Activated naive CD4-positive, alpha-beta T cell treated with anti-CD3 and anti-CD28 coated beads, Interleukin-2, amount 10 ng/mL, durations not matched to agents 7 days and 5 days (primary cell): ENCODE results near the gene HCST.

Experiments
- CTCF ChIA-PET: fragments of 350-600 bp; sonication (Branson Sonifier 250); formaldehyde crosslinking; loops from one replicate; lab custom pipeline; 2021; ENCODE audit warnings: antibody characterized with exemption; lab: Charles Lee
- DNase-seq: peaks from one replicate; pipeline ENCODE4 v3.0.0-alpha.2; 2020
- H3K27ac Mint-ChIP-seq: one replicate; pipeline ENCODE4 v1.8.0; 2021; ENCODE audit warnings: mild to moderate bottlenecking, moderate library complexity, mixed read lengths
- H3K27me3 Mint-ChIP-seq: one replicate; pipeline ENCODE4 v1.8.0; 2021; ENCODE audit warnings: mild to moderate bottlenecking, mixed read lengths
- H3K36me3 Mint-ChIP-seq: one replicate; pipeline ENCODE4 v1.8.0; 2021; ENCODE audit warnings: mixed read lengths
- H3K4me1 Mint-ChIP-seq: one replicate; pipeline ENCODE4 v1.8.0; 2021; ENCODE audit warnings: mixed read lengths
- H3K4me3 Mint-ChIP-seq: one replicate; pipeline ENCODE4 v1.8.0; 2021; ENCODE audit warnings: mild to moderate bottlenecking, moderate library complexity, mixed read lengths
- H3K9me3 Mint-ChIP-seq: one replicate; pipeline ENCODE4 v1.8.0; 2021; ENCODE audit warnings: mixed read lengths

HCST gene

DNA sequence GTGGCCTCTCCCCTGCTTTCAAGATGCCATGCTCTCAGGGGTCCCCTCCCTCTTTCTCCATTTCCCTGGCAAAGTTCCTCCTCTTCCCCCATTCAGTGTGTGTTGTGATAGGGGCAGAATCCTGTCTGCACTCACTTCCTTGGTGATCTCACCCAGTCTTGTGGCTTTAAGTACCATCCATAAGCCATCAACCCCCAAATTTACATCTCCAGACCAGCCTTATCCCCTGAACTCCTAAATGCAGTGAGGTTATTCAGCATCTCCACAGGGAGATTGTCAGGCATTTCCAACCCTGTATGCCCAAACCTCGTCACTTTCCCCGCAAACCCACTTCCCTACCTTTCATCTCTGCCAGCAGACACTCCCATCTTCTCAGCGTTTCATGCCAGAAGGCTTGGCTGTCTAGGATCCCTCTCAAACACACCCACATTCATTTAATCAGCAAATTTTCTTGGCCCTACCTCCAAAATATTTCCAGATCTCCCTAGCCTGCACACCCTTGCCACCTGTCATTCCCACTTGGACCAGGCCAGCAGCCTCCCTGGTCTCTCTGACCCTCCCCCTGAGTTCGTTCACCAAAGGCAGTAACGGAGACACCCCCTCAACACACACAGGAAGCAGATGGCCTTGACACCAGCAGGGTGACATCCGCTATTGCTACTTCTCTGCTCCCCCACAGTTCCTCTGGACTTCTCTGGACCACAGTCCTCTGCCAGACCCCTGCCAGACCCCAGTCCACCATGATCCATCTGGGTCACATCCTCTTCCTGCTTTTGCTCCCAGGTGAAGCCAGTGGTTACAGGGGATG lies at the start of gene HCST:
HCST (plus strand) TSS at position 676 of the 808 bp plus-strand sequence; CDS start at position 741, 65 bp downstream.
- CTCF ChIA-PET, result no interaction called here
- peak within 1 kb of the TSS; percentile 84 for H3K4me3 Mint-ChIP-seq
- peak; percentile 70 for DNase-seq
- peaks cover 2% of the 10 kb centered on the region for H3K27me3 Mint-ChIP-seq
- H3K27ac Mint-ChIP-seq, result peak within 1 kb of the TSS; percentile 98
- H3K36me3 Mint-ChIP-seq, result peaks cover 34% of the 10 kb centered on the region
- peaks cover 55% of the 10 kb centered on the region for H3K4me1 Mint-ChIP-seq
- no peaks in the 10 kb centered on the region for H3K9me3 Mint-ChIP-seq

GRCh38 chr19:35853038-35853756 lies 49.1 kb upstream of the HCST start:
- CTCF ChIA-PET, result interaction anchor here (0.6 kb wide), 1 partner anchor 45 kb away, joined by 4 read pairs; no protein-coding TSS in a partner anchor
- Mint-ChIP-seq H3K27me3 (peaks cover 96% of the 10 kb centered on the region), H3K9me3 (no peaks in the 10 kb centered on the region), H3K4me3 (no peak overlapping the region), H3K4me1 (peaks cover 10% of the 10 kb centered on the region), H3K27ac (no peak overlapping the region), H3K36me3 (no peaks in the 10 kb centered on the region)
- DNase-seq, result no peak

- H3K36me3 Mint-ChIP-seq, result no peaks in the 10 kb centered on the region
- CTCF ChIA-PET, result interaction anchor here (1.3 kb wide), 1 partner anchor 83 kb away, joined by 3 read pairs; no protein-coding TSS in a partner anchor
- no peaks in the 10 kb centered on the region for H3K9me3 Mint-ChIP-seq
- peaks cover 11% of the 10 kb centered on the region for H3K4me1 Mint-ChIP-seq
- H3K27ac Mint-ChIP-seq, result no peak within 1 kb of the TSS
- H3K27me3 Mint-ChIP-seq, result peaks cover 97% of the 10 kb centered on the region
- peak within 1 kb of the TSS; percentile 69 for H3K4me3 Mint-ChIP-seq
- DNase-seq, result peak; percentile 61
These were observed 45.7 kb upstream of the HCST start, which contains the start of gene KIRREL2 for GRCh38 chr19:35856546-35857149. KIRREL2 (plus strand) TSS chr19:35856911; CDS start chr19:35857120, 209 bp downstream.

- no peaks in the 10 kb centered on the region for H3K36me3 Mint-ChIP-seq
- H3K4me1 Mint-ChIP-seq, result peaks cover 11% of the 10 kb centered on the region
- H3K27me3 Mint-ChIP-seq, result peaks cover 96% of the 10 kb centered on the region
- no peak overlapping the region for H3K27ac Mint-ChIP-seq
- CTCF ChIA-PET, result no interaction called here
- no peak overlapping the region for H3K4me3 Mint-ChIP-seq
- DNase-seq, result no peak
- H3K9me3 Mint-ChIP-seq, result no peaks in the 10 kb centered on the region
These were observed 44.0 kb upstream of the HCST start for GRCh38 chr19:35858311-35858710.

GRCh38 chr19:35859414-35859813 lies 42.9 kb upstream of the HCST start:
- DNase-seq, result no peak
- H3K4me1 Mint-ChIP-seq, result peaks cover 11% of the 10 kb centered on the region
- H3K27me3 Mint-ChIP-seq, result peaks cover 97% of the 10 kb centered on the region
- CTCF ChIA-PET, result no interaction called here
- no peaks in the 10 kb centered on the region for H3K36me3 Mint-ChIP-seq
- no peak overlapping the region for H3K27ac Mint-ChIP-seq
- no peaks in the 10 kb centered on the region for H3K9me3 Mint-ChIP-seq
- no peak overlapping the region for H3K4me3 Mint-ChIP-seq

- Mint-ChIP-seq H3K27me3 (peaks cover 94% of the 10 kb centered on the region), H3K36me3 (no peaks in the 10 kb centered on the region), H3K9me3 (no peaks in the 10 kb centered on the region), H3K4me3 (no peak overlapping the region), H3K27ac (no peak overlapping the region), H3K4me1 (peaks cover 11% of the 10 kb centered on the region)
- DNase-seq, result no peak
- CTCF ChIA-PET, result no interaction called here
These were observed 41.9 kb upstream of the HCST start for GRCh38 chr19:35860436-35860817.

- peaks cover 9% of the 10 kb centered on the region for H3K4me1 Mint-ChIP-seq
- H3K4me3 Mint-ChIP-seq, result no peak overlapping the region
- H3K27ac Mint-ChIP-seq, result no peak overlapping the region
- no peak for DNase-seq
- H3K27me3 Mint-ChIP-seq, result peaks cover 94% of the 10 kb centered on the region
- H3K9me3 Mint-ChIP-seq, result no peaks in the 10 kb centered on the region
- no peaks in the 10 kb centered on the region for H3K36me3 Mint-ChIP-seq
- CTCF ChIA-PET, result no interaction called here
These were observed 41.3 kb upstream of the HCST start for GRCh38 chr19:35860818-35861639.

- Mint-ChIP-seq H3K9me3 (no peaks in the 10 kb centered on the region), H3K27ac (no peak overlapping the region), H3K36me3 (no peaks in the 10 kb centered on the region), H3K27me3 (peaks cover 94% of the 10 kb centered on the region), H3K4me1 (peaks cover 9% of the 10 kb centered on the region), H3K4me3 (no peak overlapping the region)
- no peak for DNase-seq
- CTCF ChIA-PET, result no interaction called here
These were observed 40.6 kb upstream of the HCST start for GRCh38 chr19:35861640-35862160.

- Mint-ChIP-seq H3K36me3 (no peaks in the 10 kb centered on the region), H3K4me1 (peaks cover 3% of the 10 kb centered on the region), H3K4me3 (no peak overlapping the region), H3K27me3 (peaks cover 94% of the 10 kb centered on the region), H3K27ac (no peak overlapping the region), H3K9me3 (no peaks in the 10 kb centered on the region)
- DNase-seq, result no peak
- CTCF ChIA-PET, result no interaction called here
These were observed 39.8 kb upstream of the HCST start for GRCh38 chr19:35862528-35862927.

DNA sequence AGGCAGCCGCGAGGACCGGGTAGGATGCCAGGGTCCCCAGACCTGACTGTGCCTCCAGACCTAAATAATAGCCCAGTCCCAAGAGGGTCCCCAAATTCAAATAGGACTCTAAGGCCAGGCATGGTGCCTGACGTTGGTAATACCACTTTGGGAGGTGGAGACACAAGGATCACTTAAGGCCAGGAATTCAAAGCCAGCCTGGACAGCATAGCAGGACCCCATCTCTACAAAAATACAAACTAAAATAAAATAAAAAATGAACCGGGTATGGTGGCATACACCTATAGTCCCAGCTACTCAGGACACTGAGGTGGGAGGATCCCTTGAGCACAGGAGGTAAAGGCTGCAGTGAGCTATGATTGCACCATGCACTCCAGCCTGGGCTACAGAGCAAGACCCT lies 39.3 kb upstream of the HCST start:
- H3K4me3 Mint-ChIP-seq, result no peak overlapping the region
- no peak overlapping the region for H3K27ac Mint-ChIP-seq
- H3K9me3 Mint-ChIP-seq, result no peaks in the 10 kb centered on the region
- peaks cover 2% of the 10 kb centered on the region for H3K4me1 Mint-ChIP-seq
- CTCF ChIA-PET, result no interaction called here
- no peaks in the 10 kb centered on the region for H3K36me3 Mint-ChIP-seq
- DNase-seq, result no peak
- peaks cover 94% of the 10 kb centered on the region for H3K27me3 Mint-ChIP-seq

GRCh38 chr19:35868172-35868822 lies 34.0 kb upstream of the HCST start, which contains the start of gene APLP1:
APLP1 (plus strand) TSS chr19:35868574; CDS start chr19:35868637, 63 bp downstream.
- peak; percentile 79 for DNase-seq
- Mint-ChIP-seq H3K27ac (no peak within 1 kb of the TSS), H3K4me3 (peak within 1 kb of the TSS; percentile 49), H3K9me3 (no peaks in the 10 kb centered on the region), H3K4me1 (peaks cover 16% of the 10 kb centered on the region), H3K27me3 (peaks cover 79% of the 10 kb centered on the region), H3K36me3 (no peaks in the 10 kb centered on the region)
- CTCF ChIA-PET, result interaction anchor here (0.6 kb wide), 1 partner anchor 265 kb away, joined by 4 read pairs; no protein-coding TSS in a partner anchor

DNA sequence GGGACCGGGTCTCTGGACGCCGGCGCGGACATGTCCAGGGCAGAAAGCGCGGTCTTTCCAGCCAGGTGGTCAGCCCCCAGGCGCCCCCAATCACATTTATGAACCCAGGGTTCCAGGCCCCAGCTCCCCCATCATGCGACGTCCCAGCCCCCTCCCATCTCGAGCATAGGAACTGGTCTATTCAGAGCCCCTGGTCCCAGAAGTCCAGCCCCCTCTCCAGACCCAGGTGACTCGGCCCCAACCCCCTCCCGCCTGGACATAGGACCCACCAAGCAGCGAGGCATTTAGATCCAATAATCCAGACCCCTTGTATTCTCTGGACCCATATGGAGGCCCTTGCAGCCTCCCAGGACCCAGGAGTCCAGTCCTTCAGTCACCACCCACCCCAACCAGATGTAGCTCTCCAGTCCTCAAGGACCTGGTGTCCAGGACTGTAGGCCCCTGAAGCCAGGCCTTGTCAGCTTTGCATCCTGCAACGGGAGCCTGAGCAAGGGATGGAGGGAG lies 33.5 kb upstream of the HCST start:
- peak overlapping the region; percentile 49 for H3K4me3 Mint-ChIP-seq
- DNase-seq, result no peak
- H3K36me3 Mint-ChIP-seq, result no peaks in the 10 kb centered on the region
- CTCF ChIA-PET, result no interaction called here
- peaks cover 74% of the 10 kb centered on the region for H3K27me3 Mint-ChIP-seq
- H3K27ac Mint-ChIP-seq, result no peak overlapping the region
- peaks cover 16% of the 10 kb centered on the region for H3K4me1 Mint-ChIP-seq
- no peaks in the 10 kb centered on the region for H3K9me3 Mint-ChIP-seq
